NCI-H748 (cell line): Measurements from ENCODE around the gene COL4A5.

Experiments
- DNase-seq: peaks from one replicate; lab custom pipeline; 2025; ENCODE audit not compliant: unreplicated experiment; lab: John Stamatoyannopoulos, UW

COL4A5 gene

GRCh38 chrX:108737754-108738153, 298.1 kb downstream of the COL4A5 start:
- DNase-seq: no peak

DNA sequence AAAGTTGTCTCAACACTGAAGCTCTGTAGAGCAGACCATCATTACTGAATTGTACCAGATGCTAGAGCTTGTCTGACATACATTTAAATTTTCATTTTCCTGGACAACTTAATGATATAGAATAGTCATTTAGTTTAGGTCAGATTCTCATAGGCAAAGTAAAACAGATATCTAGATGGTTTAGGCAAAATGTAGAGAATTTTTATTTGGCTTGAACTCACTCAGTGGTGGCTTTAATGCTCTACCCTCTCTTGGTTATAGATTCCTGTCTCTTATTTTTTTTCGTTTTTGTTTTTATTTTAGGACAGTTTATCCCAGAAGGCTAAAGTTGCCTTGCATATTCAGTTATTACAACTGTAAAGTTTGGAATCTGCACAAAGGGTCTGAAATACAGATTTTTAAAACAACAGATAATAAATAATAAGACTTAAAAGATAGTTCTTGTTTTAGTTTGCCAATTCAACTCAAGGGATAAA, 300.7 kb downstream of the COL4A5 start:
- no peak for DNase-seq
